Measurements from ENCODE around the gene CD3D. TPM values are rescaled to one million over a fixed set of nuclear protein-coding genes. Genes with fewer than 3 reads are reported as not detected.

The CD3D gene
- total and polyA plus RNA-seq, 2 of the 4 experiments (the other 2 are of a cell fraction) = not detected

DNA sequence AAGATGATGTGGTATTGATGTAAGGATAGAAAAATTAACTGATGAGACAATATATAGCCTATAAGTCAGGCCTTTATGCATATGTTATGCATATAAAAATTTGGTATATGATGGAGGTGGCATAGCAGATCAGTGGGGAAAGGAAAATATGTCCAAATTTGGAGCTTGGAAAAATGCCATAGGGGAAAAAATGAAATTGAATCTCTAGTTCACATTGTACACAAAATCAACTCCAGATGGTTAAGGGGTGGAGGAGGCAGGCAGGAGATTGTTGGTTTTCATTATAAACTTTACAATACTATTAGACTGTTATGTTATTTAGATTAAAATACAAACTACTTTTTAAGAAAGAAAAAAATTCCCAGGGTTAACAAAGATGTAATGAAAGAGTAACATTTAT is 53.1 kb downstream of the CD3D start:
- no peak for TF ChIP-seq CHD1 (IDR thresholded peaks at IDR 0.05; ENCODE audit: low read depth, low read length)
- no peak for TF ChIP-seq MAFK (IDR thresholded peaks at IDR 0.05; ENCODE audit: low read depth, low read length)
- no peak for TF ChIP-seq POLR2A (IDR thresholded peaks at IDR 0.05; ENCODE audit: low read depth, low read length)
- TF ChIP-seq FOS (IDR thresholded peaks at IDR 0.05; ENCODE audit: low read depth, low read length) = no peak
- no peak for TF ChIP-seq MAZ (IDR thresholded peaks at IDR 0.05; ENCODE audit: borderline replicate concordance, low read depth, low read length)
- TF ChIP-seq, protein P1, sequence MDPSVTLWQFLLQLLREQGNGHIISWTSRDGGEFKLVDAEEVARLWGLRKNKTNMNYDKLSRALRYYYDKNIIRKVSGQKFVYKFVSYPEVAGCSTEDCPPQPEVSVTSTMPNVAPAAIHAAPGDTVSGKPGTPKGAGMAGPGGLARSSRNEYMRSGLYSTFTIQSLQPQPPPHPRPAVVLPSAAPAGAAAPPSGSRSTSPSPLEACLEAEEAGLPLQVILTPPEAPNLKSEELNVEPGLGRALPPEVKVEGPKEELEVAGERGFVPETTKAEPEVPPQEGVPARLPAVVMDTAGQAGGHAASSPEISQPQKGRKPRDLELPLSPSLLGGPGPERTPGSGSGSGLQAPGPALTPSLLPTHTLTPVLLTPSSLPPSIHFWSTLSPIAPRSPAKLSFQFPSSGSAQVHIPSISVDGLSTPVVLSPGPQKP (IDR thresholded peaks at IDR 0.05; ENCODE audit: borderline replicate concordance, low read depth, low read length) = no peak
- no peak for TF ChIP-seq MXI1 (IDR thresholded peaks at IDR 0.05; ENCODE audit: borderline replicate concordance, low read depth, low read length)
- no peak for TF ChIP-seq CEBPB (IDR thresholded peaks at IDR 0.05; ENCODE audit: low read depth, low read length)
- TF ChIP-seq RCOR1 (IDR thresholded peaks at IDR 0.05; ENCODE audit: insufficient replicate concordance, low read length) = no peak
- TF ChIP-seq SMC3 (IDR thresholded peaks at IDR 0.05; ENCODE audit: low read depth, low read length) = no peak
- TF ChIP-seq RFX5 (IDR thresholded peaks at IDR 0.05; ENCODE audit: low read depth, low read length) = no peak
- TF ChIP-seq BHLHE40 (IDR thresholded peaks at IDR 0.05; ENCODE audit: low read depth, low read length) = no peak
- no peak for TF ChIP-seq RAD21 (IDR thresholded peaks at IDR 0.05; ENCODE audit: low read length)
- TF ChIP-seq, protein P2, sequence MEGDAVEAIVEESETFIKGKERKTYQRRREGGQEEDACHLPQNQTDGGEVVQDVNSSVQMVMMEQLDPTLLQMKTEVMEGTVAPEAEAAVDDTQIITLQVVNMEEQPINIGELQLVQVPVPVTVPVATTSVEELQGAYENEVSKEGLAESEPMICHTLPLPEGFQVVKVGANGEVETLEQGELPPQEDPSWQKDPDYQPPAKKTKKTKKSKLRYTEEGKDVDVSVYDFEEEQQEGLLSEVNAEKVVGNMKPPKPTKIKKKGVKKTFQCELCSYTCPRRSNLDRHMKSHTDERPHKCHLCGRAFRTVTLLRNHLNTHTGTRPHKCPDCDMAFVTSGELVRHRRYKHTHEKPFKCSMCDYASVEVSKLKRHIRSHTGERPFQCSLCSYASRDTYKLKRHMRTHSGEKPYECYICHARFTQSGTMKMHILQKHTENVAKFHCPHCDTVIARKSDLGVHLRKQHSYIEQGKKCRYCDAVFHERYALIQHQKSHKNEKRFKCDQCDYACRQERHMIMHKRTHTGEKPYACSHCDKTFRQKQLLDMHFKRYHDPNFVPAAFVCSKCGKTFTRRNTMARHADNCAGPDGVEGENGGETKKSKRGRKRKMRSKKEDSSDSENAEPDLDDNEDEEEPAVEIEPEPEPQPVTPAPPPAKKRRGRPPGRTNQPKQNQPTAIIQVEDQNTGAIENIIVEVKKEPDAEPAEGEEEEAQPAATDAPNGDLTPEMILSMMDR (conservative IDR thresholded peaks at IDR 0.05; ENCODE audit: low read depth, low read length) = no peak
- TF ChIP-seq NFE2L2 (IDR thresholded peaks at IDR 0.05; ENCODE audit: low read depth, low read length) = no peak
- TF ChIP-seq, protein P3, sequence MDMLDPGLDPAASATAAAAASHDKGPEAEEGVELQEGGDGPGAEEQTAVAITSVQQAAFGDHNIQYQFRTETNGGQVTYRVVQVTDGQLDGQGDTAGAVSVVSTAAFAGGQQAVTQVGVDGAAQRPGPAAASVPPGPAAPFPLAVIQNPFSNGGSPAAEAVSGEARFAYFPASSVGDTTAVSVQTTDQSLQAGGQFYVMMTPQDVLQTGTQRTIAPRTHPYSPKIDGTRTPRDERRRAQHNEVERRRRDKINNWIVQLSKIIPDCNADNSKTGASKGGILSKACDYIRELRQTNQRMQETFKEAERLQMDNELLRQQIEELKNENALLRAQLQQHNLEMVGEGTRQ (IDR thresholded peaks at IDR 0.05; ENCODE audit: low read depth, low read length) = no peak
- no peak for ATAC-seq (ENCODE audit: low read depth)
- BruUV-seq (replicated peaks) = no TSS peak
- Histone ChIP-seq H2BK5ac (ENCODE audit: low read depth, low read length, poor library complexity, severe bottlenecking) (no peak overlapping the region), H3K9ac (ENCODE audit: low read depth, low read length) (no peak overlapping the region), H2BK20ac (ENCODE audit: low read depth, low read length) (no peak overlapping the region), H3K27me3 (ENCODE audit: control insufficient read depth, insufficient read depth, low read length) (no peaks in the 10 kb centered on the region; the same call in 1 of the 2 replicates), H3K14ac (replicated peaks; ENCODE audit: low read depth, low read length) (no peak overlapping the region), H3K56ac (ENCODE audit: extremely low read depth, insufficient read depth, low read length) (no peak overlapping the region), H3K9me1 (ENCODE audit: insufficient read depth, low read length) (no peaks in the 10 kb centered on the region), H2AFZ (replicated peaks; ENCODE audit: low read length, poor library complexity) (no peak overlapping the region), H2AK5ac (ENCODE audit: low read depth, low read length) (no peak overlapping the region), H4K20me1 (ENCODE audit: insufficient read depth, low read length) (no peaks in the 10 kb centered on the region), H4K8ac (ENCODE audit: low read depth in 2 of 2, low read length in 2 of 2) (no peak overlapping the region), H3K4me3 (ENCODE audit: insufficient read depth, low read depth, low read length) (no peak overlapping the region), H3K9me3 (ENCODE audit: control insufficient read depth, insufficient read depth, low read length) (no peaks in the 10 kb centered on the region), H3K27ac (ENCODE audit: insufficient read depth, low read length) (no peak overlapping the region), H3K4ac (ENCODE audit: low read depth, low read length) (no peak overlapping the region), H3K23ac (ENCODE audit: low read depth, low read length) (no peak overlapping the region), H3K4me2 (ENCODE audit: low read depth, low read length) (no peak overlapping the region), H4K91ac (ENCODE audit: insufficient read depth, low read depth, low read length) (no peak overlapping the region), H3K4me1 (ENCODE audit: control insufficient read depth, insufficient read depth, low read length) (no peaks in the 10 kb centered on the region), H2BK15ac (ENCODE audit: low read depth, low read length) (no peak overlapping the region), H3K79me1 (ENCODE audit: low read depth in 1 of 2, low read length in 2 of 2) (no peaks in the 10 kb centered on the region), H3K36me3 (ENCODE audit: control insufficient read depth, insufficient read depth, low read length) (no peaks in the 10 kb centered on the region), H2BK120ac (ENCODE audit: low read depth, low read length) (no peak overlapping the region), H3K18ac (ENCODE audit: low read depth, low read length) (no peak overlapping the region), H4K5ac (ENCODE audit: low read depth, low read length) (no peak overlapping the region), H2AK9ac (replicated peaks; ENCODE audit: low read depth, low read length, poor library complexity) (no peak overlapping the region)
- CTCF ChIA-PET = interaction anchor here (1.0 kb wide), 1 partner anchor 91 kb away, joined by 3 read pairs; no protein-coding TSS in a partner anchor
- intact Hi-C loops (cut with micrococcal nuclease) (no loop called here), in situ Hi-C loops (cut with MboI; ENCODE audit: low sequenced_read_pairs) (no loop called here), dilution Hi-C loops (cut with HindIII; ENCODE audit: low sequenced_read_pairs, unreplicated experiment) (no loop called here)
- DNase-seq = no peak
- POLR2A ChIA-PET (ENCODE audit: unreplicated experiment) = no interaction called here
